Spleen (tissue), 11 donors: ENCODE data around the gene MYO1F. TPM values are rescaled to one million over a fixed set of nuclear protein-coding genes. Genes with fewer than 3 reads are reported as not detected.

Experiments used
- DNase-seq: peaks from one replicate; pipeline ENCODE4 v3.0.0-alpha.2; 2020
- H3K27ac ChIP-seq, 8 donors: fragments of 200-600 bp; sonication (generic) in 7 of 8; 1 replicate in 4 of 8; 2 replicates in 4 of 8; pipeline versions ENCODE4 v1.5.0 to v1.8.0; 2016 to 2021; ENCODE audit warnings: inconsistent platforms in 4 of 8, mild to moderate bottlenecking in 4 of 8, moderate library complexity in 1 of 8
- H3K27me3 ChIP-seq, 7 donors: fragments of 200-600 bp; sonication (generic) in 6 of 7; replicated peaks in 1 of 7; 1 replicate in 4 of 7; 2 replicates in 3 of 7; pipeline versions ENCODE4 v1.5.0 to v1.8.0; 2016 to 2021; ENCODE audit warnings: inconsistent platforms in 3 of 7, mild to moderate bottlenecking in 1 of 7
- H3K36me3 ChIP-seq, 6 donors: fragments of 200-600 bp; sonication (generic) in 5 of 6; 1 replicate in 4 of 6; 2 replicates in 2 of 6; pipeline versions ENCODE4 v1.5.0 to v1.8.0; 2016 to 2021; ENCODE audit warnings: inconsistent platforms in 2 of 6
- H3K4me1 ChIP-seq, 6 donors: fragments of 200-600 bp; sonication (generic) in 5 of 6; 1 replicate in 3 of 6; 2 replicates in 3 of 6; pipeline versions ENCODE4 v1.5.0 to v1.8.0; 2016 to 2021; ENCODE audit warnings: inconsistent platforms in 3 of 6
- H3K4me3 ChIP-seq, 8 donors: fragments of 200-600 bp; sonication (generic) in 7 of 8; 1 replicate in 4 of 8; 2 replicates in 4 of 8; pipeline versions ENCODE4 v1.5.0 to v1.8.0; 2016 to 2021; ENCODE audit warnings: inconsistent platforms in 4 of 8, mild to moderate bottlenecking in 4 of 8, moderate library complexity in 2 of 8
- H3K9me3 ChIP-seq, 8 donors: fragments of 200-600 bp; sonication (generic) in 7 of 8; 1 replicate in 4 of 8; 2 replicates in 4 of 8; pipeline versions ENCODE4 v1.5.0 to v1.8.0; 2016 to 2021; ENCODE audit warnings: inconsistent platforms in 4 of 8
- POLR2A ChIP-seq, 3 donors: fragments of 450-650 bp; IDR thresholded peaks; one replicate each; pipeline ENCODE4 v1.5.1; 2017; ENCODE audit warnings: antibody characterized with exemption in 3 of 3, mild to moderate bottlenecking in 1 of 3
- POLR2AphosphoS5 ChIP-seq, 3 donors: sonication (generic); formaldehyde crosslinking; IDR thresholded peaks; one replicate each; pipeline ENCODE4 v1.5.1; 2017; ENCODE audit warnings: antibody characterized with exemption in 3 of 3
- WGBS, 5 donors: extraction: QIAGEN DNeasy Blood & Tissue Kit in 3 of 5; methylation state at CpG; one replicate each; pipeline versions ENCODE4 v1.1.5 to v1.1.7; 2013 to 2018; 5-methylcytosine and 5-hydroxymethylcytosine counted together
- intact Hi-C: fragments of 100-400 bp; cut with DNase I; formaldehyde crosslinking; loops from one replicate; pipeline ENCODE4 v1.15.0; 2023; ENCODE audit warnings: low total_unique reads
- polyA plus RNA-seq, 3 donors: library from polyadenylated mRNA; stranded (reverse); fragments of 200-250 nt; gene quantifications; one replicate each; pipeline ENCODE4 v1.2.1, GENCODE V29; 2013
- total RNA-seq, 7 donors: library from RNA; depleted of rRNA in 3 of 7; stranded (reverse); fragments of >200 nt in 3 of 7; fragmentation: NEBNext Ultra II Directional in 4 of 7; extraction: Animal tissue kit (Norgen Biotek cat#: 25700) in 4 of 7; gene quantifications; one replicate each; pipeline versions ENCODE4 v1.1.0 to v1.2.1, GENCODE V29; 2016 to 2021
- TF ChIP-seq, protein P1 (sequence below), 11 experiments: fragments of 200-600 bp in 7 of 11; fragments of 450-650 bp in 4 of 11; sonication (generic) in 4 of 11; IDR thresholded peaks in 8 of 11; conservative IDR thresholded peaks in 3 of 11; 1 replicate in 7 of 11; 2 replicates in 4 of 11; pipeline versions ENCODE4 v1.4.0 to v1.8.0; 2016 to 2021; ENCODE audit warnings: antibody characterized with exemption in 11 of 11, inconsistent platforms in 4 of 11, mild to moderate bottlenecking in 1 of 11
- donor health status: healthy with polysubstance abuse.
- donor health status: DM: no; HTN: no; CAD: no; lungs with moderate emphysema.
- donor health status: DM: no; HTN: no; CAD: no.
- donor health status: Bipolar disorder and iron deficiency.
- donor health status: healthy.
- donor health status: DM: no; HTN: no; CAD: no.
- donor health status: DM: yes; HTN: yes; CAD: no.

MYO1F gene
- total and polyA plus RNA-seq, 10 donors: 22.1 to 423 (median 211) TPM

DNA sequence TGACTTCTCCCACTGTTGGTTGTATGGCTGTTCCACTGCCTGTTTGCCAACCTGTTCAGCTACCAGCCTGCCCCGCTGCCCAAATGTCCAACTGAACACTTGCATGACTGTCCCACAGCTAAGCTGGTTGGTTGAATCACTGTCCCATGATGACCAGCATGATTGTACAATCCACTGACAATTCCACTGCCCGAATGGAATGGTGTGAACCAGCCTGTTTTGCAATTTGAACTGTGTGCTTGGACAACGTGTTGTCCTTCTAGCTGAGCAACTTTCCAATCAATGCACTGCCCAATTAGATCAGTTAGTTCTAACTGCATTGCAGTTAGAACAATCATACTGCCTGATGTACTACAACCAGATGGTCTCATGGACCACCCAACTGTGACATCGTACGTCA lies 24.6 kb upstream of the MYO1F start:
- H3K27me3 ChIP-seq: peaks cover 0 to 3% (median 0%) of the 10 kb centered on the region in 7 donors
- H3K4me3 ChIP-seq: no peak overlapping the region
- peaks cover 0 to 22% (median 9%) of the 10 kb centered on the region in 6 donors for H3K36me3 ChIP-seq
- peaks cover 0 to 16% (median 9%) of the 10 kb centered on the region in 8 donors for H3K9me3 ChIP-seq
- no peaks in the 10 kb centered on the region for H3K4me1 ChIP-seq
- 93 to 97% (median 94%) methylated on average over 5 of the region's 5 CpGs for WGBS, 5 donors
- intact Hi-C loops: no loop called here
- H3K27ac ChIP-seq: no peak overlapping the region
- TF ChIP-seq, protein P1, sequence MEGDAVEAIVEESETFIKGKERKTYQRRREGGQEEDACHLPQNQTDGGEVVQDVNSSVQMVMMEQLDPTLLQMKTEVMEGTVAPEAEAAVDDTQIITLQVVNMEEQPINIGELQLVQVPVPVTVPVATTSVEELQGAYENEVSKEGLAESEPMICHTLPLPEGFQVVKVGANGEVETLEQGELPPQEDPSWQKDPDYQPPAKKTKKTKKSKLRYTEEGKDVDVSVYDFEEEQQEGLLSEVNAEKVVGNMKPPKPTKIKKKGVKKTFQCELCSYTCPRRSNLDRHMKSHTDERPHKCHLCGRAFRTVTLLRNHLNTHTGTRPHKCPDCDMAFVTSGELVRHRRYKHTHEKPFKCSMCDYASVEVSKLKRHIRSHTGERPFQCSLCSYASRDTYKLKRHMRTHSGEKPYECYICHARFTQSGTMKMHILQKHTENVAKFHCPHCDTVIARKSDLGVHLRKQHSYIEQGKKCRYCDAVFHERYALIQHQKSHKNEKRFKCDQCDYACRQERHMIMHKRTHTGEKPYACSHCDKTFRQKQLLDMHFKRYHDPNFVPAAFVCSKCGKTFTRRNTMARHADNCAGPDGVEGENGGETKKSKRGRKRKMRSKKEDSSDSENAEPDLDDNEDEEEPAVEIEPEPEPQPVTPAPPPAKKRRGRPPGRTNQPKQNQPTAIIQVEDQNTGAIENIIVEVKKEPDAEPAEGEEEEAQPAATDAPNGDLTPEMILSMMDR (IDR thresholded peaks at IDR 0.05 in 8 of 11, conservative IDR thresholded peaks at IDR 0.05 in 3 of 11): no peak
- TF ChIP-seq POLR2AphosphoS5 (IDR thresholded peaks at IDR 0.05) (no peak), POLR2A (IDR thresholded peaks at IDR 0.05) (no peak)
- DNase-seq: no peak

- no peak for DNase-seq
- intact Hi-C loops: no loop called here
- no peak overlapping the region for H3K27ac ChIP-seq
- WGBS, 5 donors: 88 to 96% (median 94%) methylated on average over 13 to 16 of the region's 16 CpGs
- TF ChIP-seq POLR2AphosphoS5 (IDR thresholded peaks at IDR 0.05) (no peak), POLR2A (IDR thresholded peaks at IDR 0.05) (no peak)
- TF ChIP-seq, protein P1 (IDR thresholded peaks at IDR 0.05 in 8 of 11, conservative IDR thresholded peaks at IDR 0.05 in 3 of 11): no peak
- peaks cover 0 to 16% (median 9%) of the 10 kb centered on the region in 8 donors for H3K9me3 ChIP-seq
- H3K36me3 ChIP-seq: peaks cover 0 to 32% (median 13%) of the 10 kb centered on the region in 6 donors
- no peak overlapping the region for H3K4me3 ChIP-seq
- no peaks in the 10 kb centered on the region for H3K4me1 ChIP-seq
- peaks cover 0 to 13% (median 0%) of the 10 kb centered on the region in 7 donors for H3K27me3 ChIP-seq
Measured at GRCh38 chr19:8600816-8601215, 23.6 kb upstream of the MYO1F start.

DNA sequence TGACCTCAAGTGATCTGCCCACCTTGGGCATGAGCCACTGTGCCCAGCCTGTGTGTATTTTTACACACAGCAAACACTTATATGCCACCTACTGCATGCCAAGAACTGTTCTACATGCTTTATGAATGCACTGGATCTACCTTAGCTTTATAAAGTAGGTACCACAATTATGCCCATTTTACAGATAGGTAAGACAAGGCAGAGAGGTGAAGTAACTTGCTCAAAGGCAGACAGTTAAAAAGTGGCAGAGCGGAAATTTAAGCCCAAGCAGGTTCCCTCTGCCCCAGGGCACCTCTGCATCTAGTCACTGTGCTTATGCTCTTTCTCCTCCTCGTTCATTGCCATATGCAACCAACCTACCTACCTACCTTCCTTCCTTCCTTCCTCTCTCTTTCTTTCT lies 22.8 kb upstream of the MYO1F start:
- Histone ChIP-seq H3K36me3 (peaks cover 0 to 31% (median 11%) of the 10 kb centered on the region in 6 donors), H3K27me3 (peaks cover 0 to 15% (median 0%) of the 10 kb centered on the region in 7 donors), H3K4me3 (no peak overlapping the region), H3K27ac (no peak overlapping the region), H3K4me1 (no peaks in the 10 kb centered on the region), H3K9me3 (peaks cover 0 to 12% (median 7%) of the 10 kb centered on the region in 8 donors)
- no peak for TF ChIP-seq POLR2AphosphoS5 (IDR thresholded peaks at IDR 0.05)
- TF ChIP-seq, protein P1 (IDR thresholded peaks at IDR 0.05 in 8 of 11, conservative IDR thresholded peaks at IDR 0.05 in 3 of 11): no peak
- no peak for TF ChIP-seq POLR2A (IDR thresholded peaks at IDR 0.05)
- 84 to 96% (median 89%) methylated on average over 2 of the region's 2 CpGs for WGBS, 5 donors
- DNase-seq: no peak
- intact Hi-C loops: no loop called here

DNA sequence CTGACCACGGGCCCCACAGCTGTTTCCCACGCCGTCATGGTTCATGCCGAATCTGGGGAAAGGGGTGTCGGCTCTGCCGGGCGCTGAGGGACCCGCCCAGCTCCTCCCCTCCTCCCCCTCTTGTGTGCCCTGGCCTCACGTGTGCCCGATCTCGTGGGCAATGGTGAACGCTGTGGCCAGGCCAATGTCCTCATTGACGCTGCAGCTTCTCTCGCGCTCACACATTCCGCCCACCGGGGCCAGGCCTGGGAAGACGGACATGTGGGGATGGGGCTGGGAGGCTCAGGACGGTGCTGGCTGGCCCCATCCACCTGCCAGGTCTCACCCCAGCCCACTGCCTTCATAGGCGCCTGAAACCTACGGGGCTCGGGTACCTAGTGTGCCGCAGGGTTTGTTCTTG lies 18.9 kb upstream of the MYO1F start:
- Histone ChIP-seq H3K27ac (no peak overlapping the region), H3K4me1 (peaks cover 8 to 25% (median 20%) of the 10 kb centered on the region in 6 donors), H3K9me3 (peaks cover 0 to 21% (median 9%) of the 10 kb centered on the region in 8 donors), H3K27me3 (peaks cover 0 to 46% (median 15%) of the 10 kb centered on the region in 7 donors), H3K36me3 (peaks cover 0 to 23% (median 10%) of the 10 kb centered on the region in 6 donors), H3K4me3 (no peak overlapping the region)
- TF ChIP-seq POLR2A (IDR thresholded peaks at IDR 0.05) (no peak), POLR2AphosphoS5 (IDR thresholded peaks at IDR 0.05) (peak in 1 of 3 donors; percentile 19)
- TF ChIP-seq, protein P1 (IDR thresholded peaks at IDR 0.05 in 8 of 11, conservative IDR thresholded peaks at IDR 0.05 in 3 of 11): no peak
- intact Hi-C loops: no loop called here
- 83 to 91% (median 85%) methylated on average over 19 to 23 of the region's 23 CpGs for WGBS, 5 donors
- DNase-seq: no peak
